ENCODE data around the gene SOX5. TPM values are rescaled to one million over a fixed set of nuclear protein-coding genes. Genes with fewer than 3 reads are reported as not detected.

SOX5 gene
- polyA plus RNA-seq, 3 donors, result 6.9 to 7.4 (median 7.3) TPM

DNA sequence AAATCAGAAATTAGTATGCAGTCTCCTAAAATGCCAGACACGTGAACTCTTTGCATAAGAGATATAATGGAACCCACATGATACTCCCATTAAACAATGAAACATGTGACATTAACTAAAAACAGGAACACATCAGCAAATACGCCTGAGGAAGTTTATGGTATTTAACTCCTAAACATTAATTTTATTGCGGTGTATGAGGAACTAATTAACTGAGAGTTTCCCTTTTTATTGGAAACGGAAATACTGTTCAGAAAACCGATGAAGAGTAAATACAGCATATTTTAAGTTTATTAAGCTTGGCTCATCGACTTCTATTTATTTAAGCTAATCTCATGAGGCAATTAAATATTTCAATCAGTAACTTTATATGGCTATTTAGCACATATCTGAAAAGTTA, 290.3 kb downstream of the SOX5 start:
- DNase-seq (ENCODE audit: extremely low read depth in 1 of 11, low read depth in 9 of 11, low spot score in 4 of 11), result peak in 7 of 11 donors; percentile 1 to 27 (median 16)

DNA sequence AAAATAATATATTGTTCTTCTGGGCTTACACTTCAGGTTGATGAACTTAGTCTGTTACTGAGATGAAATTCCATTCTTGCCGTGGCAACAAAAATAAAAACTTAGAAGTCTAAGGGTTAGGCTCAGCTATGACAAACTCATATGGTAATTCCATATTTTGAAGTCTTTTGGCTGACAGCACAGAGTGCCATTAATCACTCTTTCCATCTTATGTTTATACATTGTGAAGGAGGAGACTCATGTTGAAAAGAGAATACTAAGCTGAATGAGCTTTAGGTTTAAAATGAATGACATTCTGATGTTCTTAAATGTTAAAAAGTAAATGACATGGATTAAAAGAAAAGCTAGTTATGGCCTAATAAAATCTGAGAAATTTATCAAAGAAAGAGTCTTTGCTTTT, 291.9 kb downstream of the SOX5 start:
- no peak for DNase-seq (ENCODE audit: extremely low read depth in 1 of 11, low read depth in 9 of 11, low spot score in 4 of 11)

DNA sequence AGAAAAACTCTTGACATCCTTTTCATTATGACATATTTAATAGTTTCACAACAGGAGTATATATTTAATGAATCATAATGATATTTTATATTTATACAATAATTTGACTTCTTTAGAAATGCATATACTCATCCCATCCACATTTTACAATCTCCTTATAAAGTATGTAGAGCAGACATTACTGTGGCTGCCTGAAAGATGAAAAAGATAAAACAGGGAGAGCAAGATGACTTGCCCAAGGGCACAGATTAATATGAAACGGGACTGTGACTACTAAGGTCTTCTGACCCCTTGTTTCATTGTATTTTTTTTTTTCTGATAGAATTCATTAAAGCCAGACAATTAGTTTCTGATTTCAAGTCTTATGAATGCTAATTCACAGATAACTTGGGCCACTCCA, 293.6 kb downstream of the SOX5 start:
- no peak for DNase-seq (ENCODE audit: extremely low read depth in 1 of 11, low read depth in 9 of 11, low spot score in 4 of 11)

DNA sequence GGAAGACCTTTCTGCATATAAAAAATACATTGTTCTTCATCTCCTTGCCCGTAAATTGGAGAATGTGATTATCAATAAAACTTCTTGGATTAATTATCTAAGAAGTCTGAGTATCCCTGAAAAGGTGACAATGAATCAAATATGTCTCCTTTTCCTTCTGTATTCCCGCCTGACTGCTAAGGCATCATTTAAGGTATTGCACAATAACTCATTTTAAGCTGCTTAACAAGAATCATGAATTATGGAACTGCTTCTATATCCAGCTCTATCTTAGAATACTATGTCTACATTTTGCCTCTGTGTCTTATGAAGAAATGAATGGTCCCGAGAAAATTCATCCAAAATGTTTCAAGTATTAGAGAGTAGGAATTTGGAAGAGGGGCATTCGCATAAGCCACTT, 294.4 kb downstream of the SOX5 start:
- no peak for DNase-seq (ENCODE audit: extremely low read depth in 1 of 11, low read depth in 9 of 11, low spot score in 4 of 11)

DNA sequence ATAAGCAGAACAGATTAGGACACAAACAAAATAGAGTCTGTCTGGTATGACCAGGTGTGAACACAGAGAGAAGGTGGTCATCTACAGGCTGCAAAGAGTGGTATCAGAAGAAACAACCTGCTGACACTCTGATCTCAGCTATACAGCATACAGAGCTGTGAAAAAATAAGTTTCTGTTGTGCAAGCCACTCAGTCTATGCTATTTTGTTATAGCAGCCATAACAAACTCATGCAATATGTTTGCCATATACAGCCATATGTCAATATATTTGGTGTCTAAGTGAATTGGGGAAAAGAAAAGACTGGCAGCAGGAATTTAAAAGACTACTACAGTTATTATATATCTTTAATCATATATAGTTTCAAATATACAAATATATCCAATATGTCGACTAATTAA, 300.9 kb downstream of the SOX5 start:
- DNase-seq (ENCODE audit: extremely low read depth in 1 of 11, low read depth in 9 of 11, low spot score in 4 of 11), result no peak

DNA sequence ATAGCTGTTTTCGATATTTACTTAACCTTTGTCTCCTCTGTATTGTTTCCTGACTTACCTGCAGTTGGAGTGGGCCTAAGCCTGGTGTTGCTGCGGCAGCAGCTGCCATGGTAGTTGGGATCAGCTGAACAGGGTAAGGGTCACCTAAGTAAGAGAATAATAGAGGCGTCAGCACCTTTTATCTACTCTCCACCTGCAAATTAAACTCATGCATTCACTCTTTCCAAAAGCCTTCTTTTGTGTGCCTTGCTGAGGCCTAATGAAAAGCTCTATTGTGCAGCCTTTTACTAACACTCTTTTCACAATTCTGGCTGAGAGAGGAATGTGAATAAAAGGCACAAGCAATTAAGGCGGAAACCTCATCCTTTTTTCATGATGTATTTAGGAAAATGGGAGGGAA, 308.7 kb downstream of the SOX5 start:
- DNase-seq (ENCODE audit: extremely low read depth in 1 of 11, low read depth in 9 of 11, low spot score in 4 of 11), result no peak

DNA sequence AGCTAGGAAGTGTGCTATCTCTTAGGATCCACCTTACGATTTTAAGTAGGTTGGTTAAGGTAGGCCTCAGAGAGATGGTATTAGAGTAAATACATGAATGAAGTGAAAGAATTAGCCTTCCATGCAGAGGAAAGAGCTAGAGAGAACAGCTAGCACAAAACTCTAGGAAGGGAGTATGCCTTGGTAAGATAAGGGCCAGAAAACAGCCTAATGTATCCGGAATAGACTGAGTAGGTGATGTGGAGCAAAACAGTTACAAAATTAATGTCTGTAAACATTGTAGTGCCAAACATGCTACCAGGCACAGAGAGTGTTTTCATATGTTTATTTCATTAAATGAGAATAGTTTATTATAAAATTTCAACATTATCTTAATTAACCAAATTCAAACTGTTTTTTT, 315.1 kb downstream of the SOX5 start:
- no peak for DNase-seq (ENCODE audit: extremely low read depth in 1 of 11, low read depth in 9 of 11, low spot score in 4 of 11)

DNA sequence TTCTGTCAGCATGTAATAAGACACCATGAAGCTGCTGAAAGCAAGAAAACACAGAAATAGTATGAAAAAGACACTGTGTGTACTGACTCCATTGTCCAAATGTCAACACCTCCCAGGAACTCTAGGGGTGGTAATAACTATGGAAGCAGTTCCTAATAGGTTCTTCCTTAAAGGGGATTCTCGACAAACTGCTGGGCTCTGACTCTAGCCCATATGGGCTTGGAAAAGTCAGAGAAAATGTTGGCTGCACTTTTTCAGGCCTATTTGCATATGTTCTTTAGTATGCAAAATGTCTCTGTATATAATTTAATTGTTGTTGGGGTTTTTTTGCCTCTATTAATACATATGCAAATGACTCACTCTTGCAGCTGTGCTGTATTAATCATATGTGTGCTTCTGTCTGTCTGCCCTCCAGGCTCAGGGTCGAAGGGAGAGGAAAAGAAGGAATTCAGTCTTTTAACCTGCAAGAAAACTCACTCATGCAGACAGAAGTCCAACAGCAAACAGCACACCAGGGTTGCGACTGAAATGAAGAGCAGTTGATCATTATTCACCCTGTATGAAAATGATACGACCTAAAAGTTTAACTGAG, 317.6 kb downstream of the SOX5 start:
- DNase-seq (ENCODE audit: extremely low read depth in 1 of 11, low read depth in 9 of 11, low spot score in 4 of 11), result peak in 1 of 11 donors; percentile 2

DNA sequence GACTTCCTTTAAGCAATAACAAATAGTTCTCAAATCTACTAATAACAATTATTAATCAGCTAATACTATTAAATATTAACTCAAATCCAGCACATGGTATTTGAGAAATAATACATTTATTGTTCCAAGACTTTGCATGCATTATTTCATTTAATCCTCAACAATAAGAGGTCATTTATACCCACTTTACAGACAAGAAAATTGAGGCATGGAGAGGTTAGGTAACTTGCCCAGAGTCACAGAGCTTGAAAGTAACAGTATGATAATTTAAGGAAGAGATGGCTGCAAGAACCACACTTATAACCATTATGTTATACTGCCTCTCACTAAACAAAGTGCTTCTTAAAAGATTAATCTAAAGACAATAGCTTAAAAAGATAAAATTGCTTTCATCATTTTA, 318.9 kb downstream of the SOX5 start:
- no peak for DNase-seq (ENCODE audit: extremely low read depth in 1 of 11, low read depth in 9 of 11, low spot score in 4 of 11)

DNA sequence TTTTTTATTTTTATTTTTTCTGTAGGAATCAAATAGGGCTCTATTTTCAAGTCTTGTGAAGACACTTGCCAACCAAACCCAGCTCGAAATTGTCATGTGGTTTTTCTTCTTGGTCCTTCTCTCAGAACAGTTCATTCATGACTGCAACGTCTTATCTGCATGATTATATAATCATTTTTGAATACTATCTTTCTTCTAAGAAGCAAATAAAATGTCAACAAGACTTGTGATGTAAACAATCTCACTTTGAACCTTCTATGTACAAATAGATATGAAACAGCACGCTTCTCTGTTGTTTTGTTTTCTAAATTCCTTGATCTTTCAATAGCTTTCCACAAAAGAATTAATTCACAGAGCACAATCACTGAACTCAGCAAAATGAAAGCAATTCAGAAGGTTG, 320.7 kb downstream of the SOX5 start:
- DNase-seq (ENCODE audit: extremely low read depth in 1 of 11, low read depth in 9 of 11, low spot score in 4 of 11), result no peak

DNA sequence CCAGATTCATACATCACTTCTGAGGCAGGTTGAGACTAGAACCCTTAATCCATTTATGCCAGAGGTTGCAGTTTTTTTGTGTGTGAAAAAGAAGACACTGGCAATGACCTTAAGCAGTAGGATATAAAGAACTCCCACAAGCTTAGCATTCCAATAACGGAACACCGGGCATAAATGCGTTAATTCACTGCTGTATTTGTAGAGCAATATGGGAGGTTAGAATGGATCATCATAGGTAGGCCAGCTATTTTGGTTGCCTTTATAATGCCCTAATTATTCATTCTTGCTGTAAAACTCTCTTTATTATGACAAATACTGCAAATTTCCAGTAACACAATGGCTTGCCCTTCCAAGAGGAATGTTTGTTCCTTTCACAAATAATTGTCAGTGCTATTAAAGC, 322.7 kb downstream of the SOX5 start:
- DNase-seq (ENCODE audit: extremely low read depth in 1 of 11, low read depth in 9 of 11, low spot score in 4 of 11), result no peak

DNA sequence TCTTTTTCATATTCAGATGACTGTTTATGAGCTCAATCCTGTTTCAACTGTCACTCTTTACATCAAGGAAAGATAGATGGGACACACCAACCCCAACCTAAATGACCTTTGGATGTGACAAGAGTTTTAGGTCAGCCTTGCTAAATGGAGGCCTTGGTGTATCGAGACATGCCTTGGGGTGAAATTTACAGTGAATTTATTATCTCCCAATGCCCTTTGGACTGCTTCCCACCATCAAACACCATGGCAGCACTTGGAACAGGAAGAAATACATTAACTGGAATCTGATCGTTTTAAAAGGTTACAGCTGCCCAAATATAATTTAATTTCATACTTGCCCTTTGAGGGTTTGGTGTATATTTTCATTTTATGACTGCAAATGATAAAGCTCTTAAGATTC, 327.6 kb downstream of the SOX5 start:
- DNase-seq (ENCODE audit: extremely low read depth in 1 of 11, low read depth in 9 of 11, low spot score in 4 of 11), result peak in 10 of 11 donors; percentile 6 to 38 (median 19)

DNA sequence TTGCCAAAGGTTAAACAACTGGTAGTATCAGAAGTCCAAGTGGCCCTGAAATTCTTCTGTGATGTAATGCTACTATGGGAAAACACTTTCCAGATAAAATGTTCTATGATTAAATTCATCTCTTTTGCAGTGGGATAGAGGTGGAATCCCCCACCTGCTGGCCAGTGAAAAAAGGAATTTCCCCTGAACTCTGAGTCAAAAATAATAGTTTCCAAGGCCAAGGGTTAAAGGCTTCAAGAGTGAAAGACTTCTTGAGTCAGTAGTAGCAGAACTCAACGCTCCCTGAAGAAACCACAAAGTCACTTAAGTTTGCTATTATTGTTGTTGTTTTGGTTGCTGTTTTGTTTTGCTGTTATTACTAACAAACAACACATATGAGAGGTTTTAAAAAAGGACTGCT, 330.8 kb downstream of the SOX5 start:
- DNase-seq (ENCODE audit: extremely low read depth in 1 of 11, low read depth in 9 of 11, low spot score in 4 of 11), result no peak

DNA sequence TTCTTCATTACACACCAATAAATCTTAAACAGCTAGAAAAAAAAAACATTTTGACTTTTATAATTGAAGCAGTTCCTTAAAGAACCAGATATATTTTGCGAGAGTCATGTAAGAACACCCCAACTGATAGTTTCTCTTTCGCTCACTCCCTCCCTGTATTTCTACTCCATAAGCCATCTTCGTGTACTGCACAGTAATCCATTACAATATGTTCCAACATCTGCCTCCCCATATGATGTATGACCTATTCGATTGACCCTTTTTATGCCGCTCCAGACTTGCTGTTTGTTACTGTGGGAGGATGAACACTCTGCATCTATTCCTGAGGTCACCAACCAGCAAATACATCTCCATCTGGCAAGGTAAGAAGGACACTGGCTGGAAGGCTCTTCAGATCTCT, 331.7 kb downstream of the SOX5 start:
- no peak for DNase-seq (ENCODE audit: extremely low read depth in 1 of 11, low read depth in 9 of 11, low spot score in 4 of 11)

DNA sequence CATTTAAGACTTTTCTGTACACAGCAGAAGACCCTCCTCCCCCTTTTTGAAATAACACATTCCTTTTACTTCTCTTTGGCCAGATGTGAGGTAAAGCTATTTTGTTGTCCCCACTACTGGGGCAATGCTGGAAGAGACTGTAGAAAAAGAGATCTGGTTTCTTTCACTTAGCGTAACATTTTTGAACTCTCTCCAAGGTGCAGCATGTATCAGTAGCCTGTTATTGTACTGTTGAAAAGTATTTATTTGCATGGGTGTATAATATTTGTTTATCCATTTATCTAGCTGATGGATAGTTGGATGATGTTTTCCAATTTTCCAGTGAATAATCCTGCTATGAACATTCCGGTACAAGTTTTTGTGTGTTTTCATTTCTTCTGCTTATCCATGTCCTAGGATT, 335.2 kb downstream of the SOX5 start:
- DNase-seq (ENCODE audit: extremely low read depth in 1 of 11, low read depth in 9 of 11, low spot score in 4 of 11), result no peak

DNA sequence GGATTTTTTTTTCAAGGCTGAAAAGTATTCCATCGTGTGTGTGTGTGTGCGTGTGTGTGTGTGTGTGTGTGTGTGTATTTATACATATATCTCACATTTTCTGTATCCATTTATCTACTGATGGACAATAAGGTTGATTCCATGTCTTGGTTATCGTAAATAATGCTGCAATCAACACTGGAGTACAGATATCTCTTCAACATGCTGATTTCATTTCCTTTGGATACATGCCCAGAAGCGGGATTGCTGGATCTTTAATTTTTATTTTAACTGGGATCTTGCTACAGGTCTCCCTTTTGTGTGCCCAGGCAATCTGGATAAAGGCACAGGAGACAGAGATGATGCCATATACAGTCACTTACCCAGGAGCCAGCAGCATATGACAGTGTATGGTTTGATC, 338.1 kb downstream of the SOX5 start:
- no peak for DNase-seq (ENCODE audit: extremely low read depth in 1 of 11, low read depth in 9 of 11, low spot score in 4 of 11)

DNA sequence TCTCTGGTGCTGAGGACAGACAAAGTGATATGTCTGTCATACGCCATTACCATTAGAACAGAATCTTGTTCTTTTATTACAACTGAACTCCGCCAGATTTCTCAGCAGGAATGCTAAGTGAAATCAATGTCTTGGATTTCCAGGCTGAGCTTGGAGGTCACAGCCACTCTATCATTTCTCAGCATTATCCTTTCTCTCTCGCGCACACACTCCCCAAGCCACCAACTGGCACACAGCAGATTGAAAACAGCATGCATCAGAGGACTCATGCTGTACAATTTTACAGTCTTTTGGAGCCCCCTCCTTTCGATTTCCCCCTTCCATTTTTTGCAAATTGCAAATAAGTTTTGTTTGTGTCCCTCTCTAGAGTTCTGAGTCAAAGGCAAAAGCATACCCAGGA, 348.6 kb downstream of the SOX5 start:
- DNase-seq (ENCODE audit: extremely low read depth in 1 of 11, low read depth in 9 of 11, low spot score in 4 of 11), result no peak

DNA sequence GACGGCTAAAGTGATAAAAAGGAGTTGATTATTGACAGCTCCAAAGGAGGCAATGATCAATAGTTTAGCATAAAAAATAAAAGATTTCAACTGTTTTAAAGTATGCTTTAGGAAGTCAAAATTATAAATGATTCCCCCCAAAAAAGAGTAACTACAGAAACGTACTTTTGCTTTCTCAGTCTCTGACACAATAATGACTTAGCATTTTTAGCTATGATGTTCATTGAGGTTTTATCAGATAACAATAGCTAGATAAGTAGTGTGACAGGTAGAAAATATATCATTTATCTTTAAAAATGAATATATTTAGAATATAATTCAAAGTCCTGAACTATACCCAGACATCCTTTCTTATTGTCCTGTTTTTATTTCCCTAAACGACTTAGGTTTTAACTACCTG, 352.9 kb downstream of the SOX5 start:
- DNase-seq (ENCODE audit: extremely low read depth in 1 of 11, low read depth in 9 of 11, low spot score in 4 of 11), result no peak

DNA sequence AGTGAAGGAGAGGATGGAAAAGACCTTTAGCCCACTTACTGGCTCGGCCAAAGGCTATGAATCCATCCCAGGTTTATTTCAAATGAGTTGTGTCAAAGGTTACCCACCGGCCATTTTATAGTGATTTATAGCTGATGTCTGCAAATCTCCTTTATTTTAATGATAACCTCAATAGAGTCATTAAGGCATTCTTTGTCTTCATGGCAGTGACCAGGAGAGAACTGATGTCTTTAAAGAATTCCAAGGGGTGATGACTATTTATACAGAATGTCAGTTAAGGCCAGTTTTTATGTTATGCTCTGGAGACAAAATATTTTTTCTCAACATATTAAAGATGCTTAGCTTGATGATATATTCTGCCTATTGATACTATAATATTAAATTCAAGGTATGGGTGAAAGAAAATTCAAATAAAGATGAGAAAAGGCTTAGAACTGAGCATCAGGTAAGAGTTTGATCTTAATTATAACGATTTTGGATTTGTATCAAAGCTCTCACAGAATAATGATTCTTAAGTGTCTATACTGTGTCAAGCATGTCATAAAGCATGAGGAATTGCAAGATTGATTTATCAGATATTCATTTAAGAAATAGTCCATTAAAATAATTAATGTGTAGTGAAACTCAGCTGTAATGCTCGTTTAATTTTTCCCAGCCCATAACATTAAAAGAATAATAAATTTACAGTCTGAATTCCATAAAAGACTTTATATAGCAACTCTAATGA, 361.5 kb downstream of the SOX5 start:
- DNase-seq (ENCODE audit: extremely low read depth in 1 of 11, low read depth in 9 of 11, low spot score in 4 of 11), result no peak

DNA sequence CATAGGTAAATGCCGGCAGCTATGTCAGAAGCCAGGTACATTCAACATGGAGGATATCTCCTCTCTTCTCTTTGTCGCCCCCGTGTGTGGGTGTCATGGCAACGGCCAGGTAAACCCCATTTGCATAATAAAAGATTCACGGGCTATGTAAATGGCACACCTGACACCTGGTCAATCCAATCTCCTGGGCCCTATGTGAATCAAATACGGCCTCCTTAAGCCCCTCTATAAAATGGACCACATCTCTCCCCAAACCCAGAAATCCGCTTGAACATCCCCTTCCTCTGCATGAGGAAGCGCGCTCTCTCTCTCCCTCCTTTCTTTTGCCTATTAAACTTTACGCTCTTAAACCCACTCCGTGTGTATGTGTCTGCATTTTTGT, 363.7 kb downstream of the SOX5 start:
- DNase-seq (ENCODE audit: extremely low read depth in 1 of 11, low read depth in 9 of 11, low spot score in 4 of 11), result no peak

DNA sequence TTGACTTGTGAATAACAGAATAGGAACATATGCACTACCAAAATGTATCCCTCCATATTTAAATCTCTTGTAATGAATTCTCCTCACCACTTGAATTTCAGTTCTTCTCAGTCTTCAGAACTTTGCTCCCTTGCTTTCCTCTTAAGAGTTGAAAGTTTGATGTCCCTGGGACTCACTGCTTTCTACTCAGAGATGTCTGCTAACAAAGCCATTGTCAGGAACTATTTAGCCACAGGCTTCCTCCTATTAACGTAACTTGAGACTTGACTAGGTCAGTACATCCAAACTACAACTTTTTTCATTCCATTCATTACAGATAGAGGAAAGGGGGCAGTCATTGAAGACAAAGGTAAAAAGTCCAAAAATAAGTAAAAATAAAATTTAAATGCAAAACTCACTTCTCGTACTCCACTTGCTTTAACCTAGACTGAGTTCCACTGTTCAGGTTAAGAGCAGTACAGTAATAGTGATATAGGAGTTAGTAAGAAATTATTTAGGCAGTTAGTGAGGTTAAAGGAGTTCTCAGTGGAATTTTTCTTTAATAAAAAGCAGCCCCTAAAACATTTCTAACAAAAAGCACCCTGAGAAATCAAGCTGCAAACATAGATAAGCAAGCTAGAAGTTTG, 364.2 kb downstream of the SOX5 start:
- no peak for DNase-seq (ENCODE audit: extremely low read depth in 1 of 11, low read depth in 9 of 11, low spot score in 4 of 11)
